Caco-2 (cell line): ENCODE data around the gene CWH43. TPM values are rescaled to one million over a fixed set of nuclear protein-coding genes. Genes with fewer than 3 reads are reported as not detected.
"Not testable (repeated sequence)": the region's sequence is repeated elsewhere in the genome, so short reads cannot be mapped to it uniquely, and the experiment has no call there.

Experiments used
- BruUV-seq: library from RNA; stranded (reverse); fragments of 400-500 nt; replicated peaks from 2 replicates; lab custom pipeline; 2021; lab: Mats Ljungman, UMichigan
- CTCF ChIA-PET: fragments of 300-600 bp; sonication (Branson Sonifier 250); formaldehyde crosslinking; loops from one replicate; lab custom pipeline; 2022; ENCODE audit warnings: antibody characterized with exemption; lab: Charles Lee
- POLR2A ChIA-PET: fragments of 300-600 bp; sonication (Branson Sonifier 250); formaldehyde crosslinking; loops from one replicate; lab custom pipeline; 2022; ENCODE audit warnings: antibody characterized with exemption; lab: Charles Lee
- DNase-seq, 2 experiments: peaks; one replicate each; pipeline versions ENCODE4 v3.0.0 to v3.0.0-alpha.2; 2020 to 2022
- H3K27me3 ChIP-seq: replicated peaks from 2 replicates; pipeline ENCODE4 v1.6.0; 2011; ENCODE audit warnings: low read length; ENCODE audit not compliant: control insufficient read depth, insufficient read depth
- H3K36me3 ChIP-seq: 2 replicates; pipeline ENCODE4 v1.5.1; 2011; ENCODE audit warnings: low read length; ENCODE audit not compliant: control insufficient read depth, insufficient read depth
- H3K4me1 ChIP-seq: fragments of 250-450 bp; sonication (Bioruptor Pico); 2 replicates; pipeline ENCODE4 v1.5.1; 2020; ENCODE audit warnings: mild to moderate bottlenecking
- H3K4me3 ChIP-seq: 2 replicates; pipeline ENCODE4 v1.5.1; 2011; ENCODE audit warnings: low read depth, mild to moderate bottlenecking, control low read depth, low read length
- H3K9me3 ChIP-seq: fragments of 250-450 bp; sonication (Bioruptor Pico); 2 replicates; pipeline ENCODE4 v1.5.1; 2020; ENCODE audit warnings: mild to moderate bottlenecking, moderate library complexity
- H3K27ac Mint-ChIP-seq: one replicate; pipeline ENCODE4 v1.8.0; 2022; ENCODE audit warnings: mixed read lengths; ENCODE audit not compliant: unreplicated experiment
- H3K27me3 Mint-ChIP-seq: one replicate; pipeline ENCODE4 v1.8.0; 2022; ENCODE audit warnings: mixed read lengths; ENCODE audit not compliant: insufficient read depth, unreplicated experiment
- H3K36me3 Mint-ChIP-seq: one replicate; pipeline ENCODE4 v1.8.0; 2022; ENCODE audit warnings: mild to moderate bottlenecking, mixed read lengths; ENCODE audit not compliant: insufficient read depth, unreplicated experiment
- H3K4me1 Mint-ChIP-seq: one replicate; pipeline ENCODE4 v1.8.0; 2022; ENCODE audit warnings: low read depth, mixed read lengths; ENCODE audit not compliant: unreplicated experiment
- H3K4me3 Mint-ChIP-seq: one replicate; pipeline ENCODE4 v1.8.0; 2022; ENCODE audit warnings: mild to moderate bottlenecking, moderate library complexity, mixed read lengths; ENCODE audit not compliant: unreplicated experiment
- H3K9me3 Mint-ChIP-seq: one replicate; pipeline ENCODE4 v1.8.0; 2022; ENCODE audit warnings: mixed read lengths; ENCODE audit not compliant: unreplicated experiment
- intact Hi-C: fragments of 100-400 bp; cut with micrococcal nuclease; formaldehyde crosslinking; loops from one replicate; pipeline ENCODE4 v1.10.0; 2022; ENCODE audit not compliant: unreplicated experiment
- total RNA-seq: library from RNA; stranded (reverse); gene quantifications from 2 replicates; pipeline ENCODE4 v1.2.3, GENCODE V29; 2022
- TF ChIP-seq, protein P1 (sequence below), 2 experiments: fragments of 200-600 bp in 1 of 2; IDR thresholded peaks; 1 replicate in 1 of 2; 2 replicates in 1 of 2; pipeline versions ENCODE4 v1.5.1 to v1.8.0; 2011 to 2022; ENCODE audit warnings: antibody characterized with exemption in 1 of 2, control low read depth in 1 of 2, inconsistent platforms in 1 of 2, low read depth in 1 of 2, low read length in 1 of 2, mild to moderate bottlenecking in 1 of 2, moderate library complexity in 1 of 2; ENCODE audit not compliant: insufficient read depth in 1 of 2, severe bottlenecking in 1 of 2, unreplicated experiment in 1 of 2

CWH43 gene
- total RNA-seq, 1 experiment from 2014 or later: not detected

DNA sequence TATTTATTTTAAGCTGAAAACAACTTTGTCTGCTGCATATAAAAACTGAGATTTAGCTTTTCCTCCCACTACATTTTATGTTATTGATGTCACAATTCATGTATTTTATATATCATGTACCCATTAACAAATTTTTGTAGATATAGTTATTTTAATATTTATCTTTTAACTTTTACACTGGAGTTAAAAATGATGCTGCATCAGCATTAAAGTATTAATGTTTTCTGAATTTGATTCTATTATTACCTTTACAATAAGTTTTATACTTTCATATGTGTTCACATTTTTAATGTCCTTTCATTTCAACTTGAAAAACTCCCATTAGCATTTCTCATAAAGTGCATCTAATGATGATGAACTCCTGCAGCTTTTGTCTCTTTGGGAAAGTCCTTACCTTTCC lies 72.2 kb downstream of the CWH43 start:
- TF ChIP-seq, protein P1, sequence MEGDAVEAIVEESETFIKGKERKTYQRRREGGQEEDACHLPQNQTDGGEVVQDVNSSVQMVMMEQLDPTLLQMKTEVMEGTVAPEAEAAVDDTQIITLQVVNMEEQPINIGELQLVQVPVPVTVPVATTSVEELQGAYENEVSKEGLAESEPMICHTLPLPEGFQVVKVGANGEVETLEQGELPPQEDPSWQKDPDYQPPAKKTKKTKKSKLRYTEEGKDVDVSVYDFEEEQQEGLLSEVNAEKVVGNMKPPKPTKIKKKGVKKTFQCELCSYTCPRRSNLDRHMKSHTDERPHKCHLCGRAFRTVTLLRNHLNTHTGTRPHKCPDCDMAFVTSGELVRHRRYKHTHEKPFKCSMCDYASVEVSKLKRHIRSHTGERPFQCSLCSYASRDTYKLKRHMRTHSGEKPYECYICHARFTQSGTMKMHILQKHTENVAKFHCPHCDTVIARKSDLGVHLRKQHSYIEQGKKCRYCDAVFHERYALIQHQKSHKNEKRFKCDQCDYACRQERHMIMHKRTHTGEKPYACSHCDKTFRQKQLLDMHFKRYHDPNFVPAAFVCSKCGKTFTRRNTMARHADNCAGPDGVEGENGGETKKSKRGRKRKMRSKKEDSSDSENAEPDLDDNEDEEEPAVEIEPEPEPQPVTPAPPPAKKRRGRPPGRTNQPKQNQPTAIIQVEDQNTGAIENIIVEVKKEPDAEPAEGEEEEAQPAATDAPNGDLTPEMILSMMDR (IDR thresholded peaks at IDR 0.05; ENCODE audit: insufficient read depth in 1 of 2, low read depth in 1 of 2, low read length in 1 of 2, severe bottlenecking in 1 of 2, unreplicated experiment in 1 of 2): no peak
- no TSS peak for BruUV-seq

DNA sequence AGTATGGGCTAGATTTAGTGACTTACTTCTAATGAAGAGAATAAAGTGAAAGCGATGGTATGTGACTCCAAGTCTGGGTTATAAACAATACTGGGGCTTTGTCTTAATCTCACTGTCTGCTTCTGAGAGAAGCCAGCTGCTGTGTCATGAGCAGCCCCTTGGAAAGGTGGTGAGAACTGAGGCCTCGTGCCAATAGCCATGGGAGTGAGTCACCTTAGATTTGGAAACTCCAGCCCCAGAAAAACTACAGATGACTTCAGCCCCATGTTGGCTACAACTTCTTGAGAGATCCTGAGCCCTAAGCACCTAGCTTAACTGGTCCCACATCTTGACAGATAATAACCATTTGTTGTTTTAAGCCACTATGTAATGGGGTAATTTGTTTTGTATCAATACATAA lies 77.6 kb downstream of the CWH43 start:
- H3K4me3 Mint-ChIP-seq: no peak overlapping the region
- Histone ChIP-seq H3K4me3 (no peak overlapping the region), H3K27me3 (no peaks in the 10 kb centered on the region), H3K36me3 (no peaks in the 10 kb centered on the region), H3K4me1 (no peaks in the 10 kb centered on the region), H3K9me3 (no peaks in the 10 kb centered on the region)
- H3K27me3 Mint-ChIP-seq: no peaks in the 10 kb centered on the region
- POLR2A ChIA-PET: no interaction called here
- no peak for DNase-seq
- no peaks in the 10 kb centered on the region for H3K4me1 Mint-ChIP-seq
- no TSS peak for BruUV-seq
- H3K36me3 Mint-ChIP-seq: no peaks in the 10 kb centered on the region
- H3K9me3 Mint-ChIP-seq: peaks cover 8% of the 10 kb centered on the region
- CTCF ChIA-PET: no interaction called here
- intact Hi-C loops: no loop called here
- TF ChIP-seq, protein P1 (IDR thresholded peaks at IDR 0.05; ENCODE audit: insufficient read depth in 1 of 2, low read depth in 1 of 2, low read length in 1 of 2, severe bottlenecking in 1 of 2, unreplicated experiment in 1 of 2): no peak
- H3K27ac Mint-ChIP-seq: no peak overlapping the region

More for the DNA sequence above, 72.2 kb downstream of the CWH43 start:
- Mint-ChIP-seq H3K4me1 (no peaks in the 10 kb centered on the region), H3K27ac (no peak overlapping the region), H3K4me3 (no peak overlapping the region), H3K9me3 (peaks cover 19% of the 10 kb centered on the region), H3K27me3 (no peaks in the 10 kb centered on the region), H3K36me3 (no peaks in the 10 kb centered on the region)
- intact Hi-C loops: no loop called here
- H3K4me3 ChIP-seq: no peak overlapping the region
- H3K9me3 ChIP-seq: no peaks in the 10 kb centered on the region
- no peaks in the 10 kb centered on the region for H3K4me1 ChIP-seq
- POLR2A ChIA-PET: no interaction called here
- no peak for DNase-seq
- no peaks in the 10 kb centered on the region for H3K36me3 ChIP-seq
- H3K27me3 ChIP-seq: no peaks in the 10 kb centered on the region
- CTCF ChIA-PET: no interaction called here

DNA sequence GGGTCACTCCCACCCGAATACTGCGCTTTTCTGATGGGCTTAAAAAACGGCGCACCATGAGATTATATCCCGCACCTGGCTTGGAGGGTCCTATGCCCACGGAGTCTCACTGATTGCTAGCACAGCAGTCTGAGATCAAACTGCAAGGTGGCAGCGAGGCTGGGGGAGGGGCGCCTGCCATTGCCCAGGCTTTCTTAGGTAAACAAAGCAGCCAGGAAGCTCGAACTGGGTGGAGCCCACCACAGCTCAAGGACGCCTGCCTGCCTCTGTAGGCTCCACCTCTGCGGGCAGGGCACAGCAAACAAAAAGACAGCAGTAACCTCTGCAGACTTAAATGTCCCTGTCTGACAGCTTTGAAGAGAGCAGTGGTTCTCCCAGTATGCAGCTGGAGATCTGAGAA lies 86.1 kb downstream of the CWH43 start:
- H3K4me3 ChIP-seq, H3K36me3 Mint-ChIP-seq, intact Hi-C loops, POLR2A ChIA-PET, H3K9me3 ChIP-seq, H3K4me3 Mint-ChIP-seq, CTCF ChIA-PET, H3K4me1 ChIP-seq, BruUV-seq, H3K27me3 Mint-ChIP-seq, H3K4me1 Mint-ChIP-seq, H3K36me3 ChIP-seq, DNase-seq, H3K27me3 ChIP-seq, H3K9me3 Mint-ChIP-seq, H3K27ac Mint-ChIP-seq: not testable (repeated sequence)

DNA sequence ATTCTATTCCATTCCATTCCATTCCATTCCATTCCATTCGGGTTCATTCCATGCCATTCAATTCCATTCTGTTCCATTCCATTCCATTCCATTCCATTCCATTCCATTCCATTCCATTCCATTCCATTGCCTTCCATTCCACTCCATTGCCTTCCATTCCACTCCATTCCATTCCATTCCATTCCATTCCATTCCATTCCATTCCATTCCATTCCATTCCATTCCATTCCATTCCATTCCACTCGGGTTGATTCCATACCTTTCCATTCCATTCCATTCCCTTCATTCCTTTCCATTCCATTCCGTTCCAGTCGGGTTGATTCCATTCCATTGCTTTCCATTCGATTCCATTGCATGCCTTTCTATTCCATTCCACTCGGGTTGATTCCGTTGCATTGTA lies 105.8 kb downstream of the CWH43 start:
- H3K27me3 ChIP-seq, H3K4me1 Mint-ChIP-seq, POLR2A ChIA-PET, H3K9me3 ChIP-seq, H3K4me3 Mint-ChIP-seq, BruUV-seq, DNase-seq, H3K4me1 ChIP-seq, CTCF ChIA-PET, H3K36me3 Mint-ChIP-seq, H3K27me3 Mint-ChIP-seq, H3K27ac Mint-ChIP-seq, intact Hi-C loops, H3K4me3 ChIP-seq, H3K36me3 ChIP-seq: not testable (repeated sequence)
- H3K9me3 Mint-ChIP-seq: peaks cover 38% of the 10 kb centered on the region

DNA sequence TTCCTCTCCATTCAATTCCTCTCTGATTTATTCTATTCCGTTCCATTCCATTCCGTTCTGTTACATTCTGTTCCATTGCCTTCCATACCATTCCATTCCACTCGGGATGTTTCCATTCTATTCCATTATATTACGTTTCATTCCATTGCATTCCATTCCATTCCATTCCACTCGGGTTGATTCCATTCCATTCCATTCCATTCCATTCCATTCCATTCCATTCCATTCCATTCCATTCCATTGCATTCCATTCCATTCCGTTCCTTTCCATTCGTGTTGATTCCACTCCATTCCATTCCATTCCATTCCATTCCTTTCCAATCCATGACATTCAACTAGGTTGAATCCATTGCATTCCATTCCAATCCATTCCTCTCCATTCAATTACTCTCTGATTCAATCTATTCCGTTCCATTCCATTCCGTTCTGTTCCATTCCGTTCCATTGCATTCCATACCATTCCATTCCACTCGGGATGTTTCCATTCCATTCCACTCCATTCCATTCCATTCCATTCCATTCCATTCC lies 106.6 kb downstream of the CWH43 start:
- H3K36me3 ChIP-seq, CTCF ChIA-PET, intact Hi-C loops, H3K4me3 Mint-ChIP-seq, H3K27me3 ChIP-seq, H3K4me1 ChIP-seq, H3K4me1 Mint-ChIP-seq, H3K4me3 ChIP-seq, H3K27ac Mint-ChIP-seq, H3K27me3 Mint-ChIP-seq, BruUV-seq, DNase-seq, H3K9me3 ChIP-seq, POLR2A ChIA-PET: not testable (repeated sequence)
- Mint-ChIP-seq H3K36me3 (peaks cover 14% of the 10 kb centered on the region), H3K9me3 (peaks cover 46% of the 10 kb centered on the region)

DNA sequence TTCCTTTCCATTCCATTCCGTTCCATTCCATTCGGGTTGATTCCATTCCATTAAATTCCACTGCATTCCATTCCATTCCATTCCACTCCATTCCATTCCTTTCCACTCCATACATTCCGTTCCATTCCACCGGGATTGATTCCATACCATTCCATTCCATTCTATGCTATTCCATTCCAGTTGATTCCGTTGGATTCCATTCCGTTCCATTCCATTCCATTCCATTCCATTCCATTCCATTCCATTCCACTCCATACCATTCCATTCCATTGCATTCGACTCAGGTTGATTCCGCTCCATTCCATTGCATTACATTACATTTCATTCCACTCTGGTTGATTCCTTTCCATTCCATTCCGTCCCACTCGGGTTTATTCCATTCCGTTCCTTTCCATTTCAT lies 110.1 kb downstream of the CWH43 start:
- H3K4me1 ChIP-seq, POLR2A ChIA-PET, CTCF ChIA-PET, H3K4me3 ChIP-seq, H3K27ac Mint-ChIP-seq, H3K36me3 ChIP-seq, H3K27me3 Mint-ChIP-seq, H3K27me3 ChIP-seq, intact Hi-C loops, DNase-seq, H3K9me3 ChIP-seq, H3K4me3 Mint-ChIP-seq, BruUV-seq, H3K4me1 Mint-ChIP-seq: not testable (repeated sequence)
- H3K36me3 Mint-ChIP-seq: peaks cover 28% of the 10 kb centered on the region
- H3K9me3 Mint-ChIP-seq: peaks cover 73% of the 10 kb centered on the region
